MG63 (cell line): ENCODE results near the gene ARID1A. TPM values are rescaled to one million over a fixed set of nuclear protein-coding genes. Genes with fewer than 3 reads are reported as not detected.
"Not testable (repeated sequence)": the region's sequence is repeated elsewhere in the genome, so short reads cannot be mapped to it uniquely, and the experiment has no call there.

Experiments used
- DNase-seq: peaks from one replicate; pipeline ENCODE4 v3.0.0-alpha.2; 2020
- H3K27me3 ChIP-seq: fragments of 250-450 bp; sonication (Bioruptor Pico); 2 replicates; pipeline ENCODE4 v1.5.1; 2020; ENCODE audit warnings: mild to moderate bottlenecking, moderate library complexity
- H3K36me3 ChIP-seq: fragments of 250-450 bp; sonication (Bioruptor Pico); 2 replicates; pipeline ENCODE4 v1.5.1; 2020; ENCODE audit warnings: mild to moderate bottlenecking, moderate library complexity
- H3K4me3 ChIP-seq: fragments of 250-450 bp; sonication (Bioruptor Pico); 2 replicates; pipeline ENCODE4 v1.5.1; 2020; ENCODE audit warnings: mild to moderate bottlenecking, moderate library complexity
- H3K9me3 ChIP-seq: fragments of 250-450 bp; sonication (Bioruptor Pico); 2 replicates; pipeline ENCODE4 v1.5.1; 2020; ENCODE audit warnings: mild to moderate bottlenecking, moderate library complexity
- total RNA-seq: library from RNA; depleted of rRNA; stranded (reverse); fragments of >200 nt; shearing (Covaris generic); gene quantifications from 2 replicates; pipeline ENCODE4 v1.2.3, GENCODE V29; 2014; ENCODE audit warnings: low replicate concordance; rRNA removed

The ARID1A gene
- 5.5 and 14.6 TPM in 2 replicates for total RNA-seq

GRCh38 chr1:26695356-26696118 lies at the start of gene ARID1A:
Gene ARID1A (plus strand): TSS chr1:26696015. CDS start chr1:26696404, 389 bp downstream.
- H3K27me3 ChIP-seq = no peaks in the 10 kb centered on the region
- DNase-seq = peak; percentile 93
- no peaks in the 10 kb centered on the region for H3K9me3 ChIP-seq
- H3K36me3 ChIP-seq = peaks cover 13% of the 10 kb centered on the region
- H3K4me3 ChIP-seq = peak within 1 kb of the TSS; percentile 71

GRCh38 chr1:26664802-26665201 lies 31.0 kb upstream of the ARID1A start:
- no peak for DNase-seq
- H3K9me3 ChIP-seq = no peaks in the 10 kb centered on the region
- no peaks in the 10 kb centered on the region for H3K27me3 ChIP-seq
- no peaks in the 10 kb centered on the region for H3K36me3 ChIP-seq
- H3K4me3 ChIP-seq = no peak overlapping the region

GRCh38 chr1:26666855-26667254 lies 29.0 kb upstream of the ARID1A start:
- H3K27me3 ChIP-seq = no peaks in the 10 kb centered on the region
- no peak overlapping the region for H3K4me3 ChIP-seq
- DNase-seq = peak; percentile 9
- no peaks in the 10 kb centered on the region for H3K9me3 ChIP-seq
- H3K36me3 ChIP-seq = no peaks in the 10 kb centered on the region

- H3K36me3 ChIP-seq, H3K4me3 ChIP-seq, H3K27me3 ChIP-seq, H3K9me3 ChIP-seq: not testable (repeated sequence)
- DNase-seq = peak; percentile 70
These were observed 27.6 kb upstream of the ARID1A start for GRCh38 chr1:26668106-26668786.

GRCh38 chr1:26677306-26678115 lies 18.3 kb upstream of the ARID1A start:
- Histone ChIP-seq H3K36me3 (no peaks in the 10 kb centered on the region), H3K27me3 (no peaks in the 10 kb centered on the region), H3K9me3 (no peaks in the 10 kb centered on the region), H3K4me3 (no peak overlapping the region)
- peak; percentile 70 for DNase-seq

GRCh38 chr1:26684763-26685508 lies 10.9 kb upstream of the ARID1A start:
- Histone ChIP-seq H3K4me3 (no peak overlapping the region), H3K27me3 (no peaks in the 10 kb centered on the region), H3K36me3 (no peaks in the 10 kb centered on the region), H3K9me3 (no peaks in the 10 kb centered on the region)
- no peak for DNase-seq

GRCh38 chr1:26686795-26687194 lies 9.0 kb upstream of the ARID1A start:
- H3K27me3 ChIP-seq = no peaks in the 10 kb centered on the region
- no peaks in the 10 kb centered on the region for H3K9me3 ChIP-seq
- no peak overlapping the region for H3K4me3 ChIP-seq
- H3K36me3 ChIP-seq = no peaks in the 10 kb centered on the region
- DNase-seq = no peak

- H3K4me3 ChIP-seq = no peak overlapping the region
- H3K27me3 ChIP-seq = no peaks in the 10 kb centered on the region
- no peak for DNase-seq
- no peaks in the 10 kb centered on the region for H3K36me3 ChIP-seq
- H3K9me3 ChIP-seq = no peaks in the 10 kb centered on the region
These were observed 6.3 kb upstream of the ARID1A start for GRCh38 chr1:26689504-26689903.

GRCh38 chr1:26690157-26690556 lies 5.7 kb upstream of the ARID1A start:
- no peaks in the 10 kb centered on the region for H3K36me3 ChIP-seq
- no peaks in the 10 kb centered on the region for H3K27me3 ChIP-seq
- DNase-seq = no peak
- no peak overlapping the region for H3K4me3 ChIP-seq
- H3K9me3 ChIP-seq = no peaks in the 10 kb centered on the region

GRCh38 chr1:26690576-26691031 lies 5.2 kb upstream of the ARID1A start:
- Histone ChIP-seq H3K9me3 (no peaks in the 10 kb centered on the region), H3K36me3 (no peaks in the 10 kb centered on the region), H3K27me3 (no peaks in the 10 kb centered on the region), H3K4me3 (no peak overlapping the region)
- DNase-seq = no peak

- Histone ChIP-seq H3K9me3 (no peaks in the 10 kb centered on the region), H3K27me3 (no peaks in the 10 kb centered on the region), H3K36me3 (no peaks in the 10 kb centered on the region), H3K4me3 (peak overlapping the region; percentile 57)
- peak; percentile 94 for DNase-seq
These were observed 3.5 kb upstream of the ARID1A start for GRCh38 chr1:26692211-26692792.

- DNase-seq = peak; percentile 96
These were observed 2.9 kb upstream of the ARID1A start for GRCh38 chr1:26692793-26693490.

GRCh38 chr1:26693599-26694572 lies 1.9 kb upstream of the ARID1A start:
- peak; percentile 39 for DNase-seq
- Histone ChIP-seq H3K36me3 (no peaks in the 10 kb centered on the region), H3K4me3 (peak overlapping the region; percentile 57)

More at GRCh38 chr1:26692793-26693490, 2.9 kb upstream of the ARID1A start:
- Histone ChIP-seq H3K36me3 (no peaks in the 10 kb centered on the region), H3K9me3 (no peaks in the 10 kb centered on the region), H3K27me3 (no peaks in the 10 kb centered on the region), H3K4me3 (peak overlapping the region; percentile 57)

GRCh38 chr1:26694638-26695355 lies 1.0 kb upstream of the ARID1A start:
- DNase-seq = no peak
- H3K27me3 ChIP-seq = no peaks in the 10 kb centered on the region
- peak overlapping the region; percentile 71 for H3K4me3 ChIP-seq
- H3K36me3 ChIP-seq = peaks cover 6% of the 10 kb centered on the region
- H3K9me3 ChIP-seq = no peaks in the 10 kb centered on the region

More at GRCh38 chr1:26693599-26694572, 1.9 kb upstream of the ARID1A start:
- Histone ChIP-seq H3K9me3 (no peaks in the 10 kb centered on the region), H3K27me3 (no peaks in the 10 kb centered on the region)
